ENCODE measurements around the gene MINK1. TPM values are rescaled to one million over a fixed set of nuclear protein-coding genes. Genes with fewer than 3 reads are reported as not detected.
A peak's percentile ranks its signal among the peaks of the same experiment; 100 is the strongest.

Gene MINK1
- total and polyA plus RNA-seq, 2 of the 8 experiments (the other 6 are each of a cell fraction or from before 2014, with no cell fraction given), result 26.9 to 77.7 TPM

- TF ChIP-seq CHD2 (IDR thresholded peaks at IDR 0.05; ENCODE audit: low read length) (0 out of 2 replicates have a peak, but pooled peaks have one; percentile 56), TBP (IDR thresholded peaks at IDR 0.05; ENCODE audit: low read depth, low read length) (no peak), HDAC6 (IDR thresholded peaks at IDR 0.05; ENCODE audit: low read depth, low read length) (no peak), ATF2 (IDR thresholded peaks at IDR 0.05; ENCODE audit: low read length) (no peak), SP4 (IDR thresholded peaks at IDR 0.05; ENCODE audit: low read length) (no peak), NANOG (IDR thresholded peaks at IDR 0.05; ENCODE audit: insufficient read depth, low read depth, low read length, poor library complexity, severe bottlenecking) (no peak), SIN3A (conservative IDR thresholded peaks at IDR 0.05 in 1 of 2, IDR thresholded peaks at IDR 0.05 in 1 of 2; ENCODE audit: low read depth in 1 of 2, low read length in 2 of 2) (peak in 1 of 2 experiments; percentile 35; a peak in 1 of 4 replicates), MAFK (IDR thresholded peaks at IDR 0.05; ENCODE audit: low read depth, low read length) (no peak), EGR1 (IDR thresholded peaks at IDR 0.05; ENCODE audit: borderline replicate concordance, low read depth, low read length) (no peak), POLR2A (IDR thresholded peaks at IDR 0.05; ENCODE audit: control extremely low read depth in 1 of 2, low read depth in 2 of 2, low read length in 2 of 2) (peak in 1 of 2 experiments; percentile 61; a peak in 2 of 3 replicates), CBX5 (IDR thresholded peaks at IDR 0.05; ENCODE audit: low read depth, low read length) (no peak), CBX8 (IDR thresholded peaks at IDR 0.05; ENCODE audit: borderline replicate concordance, low read depth, low read length) (no peak), ATF3 (IDR thresholded peaks at IDR 0.05; ENCODE audit: insufficient read depth, low read depth, low read length) (0 out of 2 replicates have a peak, but pooled peaks have one; percentile 28), GTF2F1 (IDR thresholded peaks at IDR 0.05; ENCODE audit: borderline replicate concordance, low read depth, low read length) (no peak), SRF (IDR thresholded peaks at IDR 0.05; ENCODE audit: low read depth, low read length) (no peak), HDAC2 (IDR thresholded peaks at IDR 0.05; ENCODE audit: borderline replicate concordance in 1 of 2, low read depth in 2 of 2, low read length in 2 of 2) (no peak; a peak in 1 of 4 replicates), MAX (IDR thresholded peaks at IDR 0.05) (peak; percentile 45), BACH1 (IDR thresholded peaks at IDR 0.05; ENCODE audit: low read length) (peak; percentile 82), GABPA (IDR thresholded peaks at IDR 0.05; ENCODE audit: borderline replicate concordance, insufficient read depth, low read length) (no peak), KDM4A (IDR thresholded peaks at IDR 0.05; ENCODE audit: low read depth, low read length, severe bottlenecking) (peak; percentile 91), TAF7 (optimal IDR thresholded peaks at IDR 0.05; ENCODE audit: borderline replicate concordance, low read depth, low read length) (no peak)
Observed at GRCh38 chr17:4833178-4833940, at the start of gene MINK1 (continued).
